Activated B cell treated with CpG ODN at 0.5 μM for 24 hours (primary cell): Measurements from ENCODE around the gene PRKAR1B. TPM values are rescaled to one million over a fixed set of nuclear protein-coding genes. Genes with fewer than 3 reads are reported as not detected.
"Not testable (repeated sequence)": the region's sequence is repeated elsewhere in the genome, so short reads cannot be mapped to it uniquely, and the experiment has no call there.

Experiments used
- ATAC-seq: fragments of 200-7000 bp; cut with Tn5 transposase; one replicate; pipeline ENCODE4 v1.10.0; 2021; ENCODE audit warnings: low read depth, mild to moderate bottlenecking, moderate library complexity
- CTCF ChIA-PET: fragments of 350-600 bp; sonication (Branson Sonifier 250); formaldehyde crosslinking; loops from one replicate; lab custom pipeline; 2021; ENCODE audit warnings: antibody characterized with exemption; lab: Charles Lee
- POLR2A ChIA-PET: fragments of 350-600 bp; sonication (Branson Sonifier 250); formaldehyde crosslinking; loops from one replicate; lab custom pipeline; 2021; ENCODE audit warnings: antibody characterized with exemption; lab: Charles Lee
- DNase-seq: peaks from one replicate; pipeline ENCODE4 v3.0.0; 2022
- H3K27ac Mint-ChIP-seq: one replicate; pipeline ENCODE4 v1.8.0; 2020; ENCODE audit warnings: mixed read lengths
- H3K27me3 Mint-ChIP-seq: one replicate; pipeline ENCODE4 v1.8.0; 2021; ENCODE audit warnings: mixed read lengths
- H3K36me3 Mint-ChIP-seq: one replicate; pipeline ENCODE4 v1.8.0; 2021; ENCODE audit warnings: low read depth, mixed read lengths
- H3K4me1 Mint-ChIP-seq: one replicate; pipeline ENCODE4 v1.8.0; 2021; ENCODE audit warnings: mixed read lengths
- H3K4me3 Mint-ChIP-seq: one replicate; pipeline ENCODE4 v1.8.0; 2020; ENCODE audit warnings: mild to moderate bottlenecking, mixed read lengths
- H3K9me3 Mint-ChIP-seq: one replicate; pipeline ENCODE4 v1.8.0; 2020; ENCODE audit warnings: mixed read lengths
- intact Hi-C: fragments of 100-400 bp; cut with micrococcal nuclease; formaldehyde crosslinking; loops from one replicate; pipeline ENCODE4 v1.15.1; 2024
- total RNA-seq: library from RNA; stranded (reverse); gene quantifications from 2 replicates; pipeline ENCODE4 v1.2.3, GENCODE V29; 2022
- TF ChIP-seq, protein P1 (sequence below): fragments of 200-600 bp; IDR thresholded peaks from one replicate; pipeline ENCODE4 v1.8.0; 2022; ENCODE audit warnings: antibody characterized with exemption, mild to moderate bottlenecking

PRKAR1B gene
- total RNA-seq, 1 donor from 2014 or later = 17.5 TPM

DNA sequence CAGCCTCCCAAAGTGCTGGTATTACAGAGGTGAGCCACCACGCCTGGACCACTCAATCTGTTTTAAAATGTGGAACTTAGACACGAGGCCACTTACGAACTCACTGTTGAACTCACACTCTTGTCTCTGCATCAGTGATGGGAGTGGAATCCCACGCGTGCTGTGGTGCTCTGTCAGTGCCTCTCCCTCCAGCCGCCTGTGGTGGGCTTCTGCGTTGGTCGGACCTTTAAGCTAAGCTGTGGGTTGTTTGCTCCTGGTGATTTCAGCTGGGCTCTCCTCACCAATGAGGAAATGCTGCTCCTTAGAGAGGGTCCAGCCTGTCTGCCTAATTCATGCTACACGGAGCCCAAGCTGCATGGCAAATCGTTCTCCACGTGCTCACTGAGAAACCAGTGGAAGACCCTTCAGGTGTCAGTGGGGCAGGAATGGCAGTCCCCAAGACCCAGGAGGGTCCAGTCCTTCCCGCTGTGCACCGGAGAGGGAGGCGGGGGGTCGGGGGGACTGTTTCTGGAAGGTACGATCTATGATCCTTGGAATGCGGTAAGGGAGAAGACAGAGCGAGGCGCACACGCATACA, 17.9 kb upstream of the PRKAR1B start:
- H3K27me3 Mint-ChIP-seq = no peaks in the 10 kb centered on the region
- no peak for ATAC-seq
- TF ChIP-seq, protein P1, sequence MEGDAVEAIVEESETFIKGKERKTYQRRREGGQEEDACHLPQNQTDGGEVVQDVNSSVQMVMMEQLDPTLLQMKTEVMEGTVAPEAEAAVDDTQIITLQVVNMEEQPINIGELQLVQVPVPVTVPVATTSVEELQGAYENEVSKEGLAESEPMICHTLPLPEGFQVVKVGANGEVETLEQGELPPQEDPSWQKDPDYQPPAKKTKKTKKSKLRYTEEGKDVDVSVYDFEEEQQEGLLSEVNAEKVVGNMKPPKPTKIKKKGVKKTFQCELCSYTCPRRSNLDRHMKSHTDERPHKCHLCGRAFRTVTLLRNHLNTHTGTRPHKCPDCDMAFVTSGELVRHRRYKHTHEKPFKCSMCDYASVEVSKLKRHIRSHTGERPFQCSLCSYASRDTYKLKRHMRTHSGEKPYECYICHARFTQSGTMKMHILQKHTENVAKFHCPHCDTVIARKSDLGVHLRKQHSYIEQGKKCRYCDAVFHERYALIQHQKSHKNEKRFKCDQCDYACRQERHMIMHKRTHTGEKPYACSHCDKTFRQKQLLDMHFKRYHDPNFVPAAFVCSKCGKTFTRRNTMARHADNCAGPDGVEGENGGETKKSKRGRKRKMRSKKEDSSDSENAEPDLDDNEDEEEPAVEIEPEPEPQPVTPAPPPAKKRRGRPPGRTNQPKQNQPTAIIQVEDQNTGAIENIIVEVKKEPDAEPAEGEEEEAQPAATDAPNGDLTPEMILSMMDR = no peak
- no peaks in the 10 kb centered on the region for H3K9me3 Mint-ChIP-seq
- CTCF ChIA-PET = no interaction called here
- no peaks in the 10 kb centered on the region for H3K4me1 Mint-ChIP-seq
- no peak for DNase-seq
- H3K36me3 Mint-ChIP-seq = peaks cover 54% of the 10 kb centered on the region
- H3K4me3 Mint-ChIP-seq = no peak overlapping the region
- no peak overlapping the region for H3K27ac Mint-ChIP-seq
- intact Hi-C loops = no loop called here
- POLR2A ChIA-PET = no interaction called here

GRCh38 chr7:744128-744520, 17.0 kb upstream of the PRKAR1B start:
- CTCF ChIA-PET, ATAC-seq, H3K4me1 Mint-ChIP-seq, H3K27me3 Mint-ChIP-seq, intact Hi-C loops, H3K4me3 Mint-ChIP-seq, H3K27ac Mint-ChIP-seq, DNase-seq, H3K9me3 Mint-ChIP-seq: not testable (repeated sequence)
- peaks cover 56% of the 10 kb centered on the region for H3K36me3 Mint-ChIP-seq
- POLR2A ChIA-PET = interaction anchor here (0.7 kb wide), 1 partner anchor 143 kb away, joined by 6 read pairs; no protein-coding TSS in a partner anchor

DNA sequence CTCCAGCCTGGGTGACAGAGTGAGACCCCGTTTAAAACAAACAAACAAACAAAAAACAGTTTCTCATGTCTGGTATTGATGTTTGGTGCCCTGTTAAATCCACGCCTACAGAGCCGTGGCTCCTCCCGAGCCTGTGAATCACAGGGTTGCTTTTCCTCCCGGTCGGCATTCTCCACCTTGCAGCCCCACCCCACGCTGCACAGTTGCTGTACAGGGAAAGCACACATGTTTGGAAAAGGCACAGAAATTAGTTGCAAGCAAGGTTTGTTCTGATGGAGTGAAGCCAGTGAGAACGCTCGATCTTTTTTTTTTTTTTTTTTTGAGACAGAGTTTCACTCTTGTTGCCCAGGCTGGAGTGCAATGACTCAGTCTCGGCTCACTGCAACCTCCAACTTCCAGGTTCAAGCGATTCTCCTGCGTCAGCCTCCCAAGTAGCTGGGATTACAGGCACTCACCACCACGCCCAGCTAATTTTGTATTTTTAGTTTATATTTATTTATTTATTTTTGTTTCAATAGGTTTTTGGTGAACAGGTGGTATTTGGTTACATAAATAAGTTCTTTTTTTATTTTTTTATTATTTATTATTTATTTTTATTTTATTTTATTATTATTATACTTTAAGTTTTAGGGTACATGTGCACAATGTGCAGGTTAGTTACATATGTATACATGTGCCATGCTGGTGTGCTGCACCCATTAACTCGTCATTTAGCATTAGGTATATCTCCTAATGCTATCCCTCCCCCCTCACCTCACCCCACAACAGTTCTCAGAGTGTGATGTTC, 16.5 kb upstream of the PRKAR1B start:
- DNase-seq, H3K27ac Mint-ChIP-seq, intact Hi-C loops, ATAC-seq, H3K4me3 Mint-ChIP-seq, CTCF ChIA-PET, H3K9me3 Mint-ChIP-seq, H3K27me3 Mint-ChIP-seq, H3K4me1 Mint-ChIP-seq: not testable (repeated sequence)
- POLR2A ChIA-PET = interaction anchor here (0.7 kb wide), 1 partner anchor 142 kb away, joined by 6 read pairs; no protein-coding TSS in a partner anchor
- peaks cover 53% of the 10 kb centered on the region for H3K36me3 Mint-ChIP-seq

GRCh38 chr7:742791-743190, 15.7 kb upstream of the PRKAR1B start:
- ChIA-PET POLR2A (no interaction called here), CTCF (no interaction called here)
- ATAC-seq = no peak
- TF ChIP-seq, protein P1 = no peak
- intact Hi-C loops = no loop called here
- no peak for DNase-seq
- no peak overlapping the region for H3K27ac Mint-ChIP-seq
- H3K4me1 Mint-ChIP-seq = no peaks in the 10 kb centered on the region
- H3K36me3 Mint-ChIP-seq = peaks cover 55% of the 10 kb centered on the region
- no peak overlapping the region for H3K4me3 Mint-ChIP-seq
- H3K9me3 Mint-ChIP-seq = no peaks in the 10 kb centered on the region
- no peaks in the 10 kb centered on the region for H3K27me3 Mint-ChIP-seq

DNA sequence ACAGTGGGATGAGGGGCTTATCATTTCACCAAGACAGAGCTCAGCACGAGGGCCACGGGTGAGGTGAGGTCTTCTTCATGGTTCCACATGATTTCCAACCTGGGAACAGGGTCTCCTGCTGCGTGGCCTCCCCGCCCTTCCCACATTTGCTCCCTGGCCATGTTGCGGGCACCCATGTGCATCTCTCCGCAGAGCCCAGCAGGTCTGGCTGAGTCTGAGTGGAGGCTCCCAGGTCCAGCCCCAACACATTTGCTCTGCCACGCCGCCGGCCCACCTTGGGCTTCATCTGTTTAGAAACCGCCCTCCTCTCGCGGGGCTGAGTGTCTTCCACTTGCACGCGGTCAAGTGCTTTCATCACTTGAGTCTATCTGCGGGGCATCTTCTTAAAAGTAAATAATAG, 14.8 kb upstream of the PRKAR1B start:
- Mint-ChIP-seq H3K9me3 (no peaks in the 10 kb centered on the region), H3K27me3 (no peaks in the 10 kb centered on the region), H3K36me3 (peaks cover 57% of the 10 kb centered on the region), H3K4me1 (no peaks in the 10 kb centered on the region), H3K4me3 (no peak overlapping the region), H3K27ac (no peak overlapping the region)
- DNase-seq (no peak), ATAC-seq (no peak)
- intact Hi-C loops = no loop called here
- TF ChIP-seq, protein P1 = no peak
- ChIA-PET POLR2A (interaction anchor here (1.3 kb wide), 1 partner anchor 13 kb away, joined by 3 read pairs; no protein-coding TSS in a partner anchor), CTCF (no interaction called here)

DNA sequence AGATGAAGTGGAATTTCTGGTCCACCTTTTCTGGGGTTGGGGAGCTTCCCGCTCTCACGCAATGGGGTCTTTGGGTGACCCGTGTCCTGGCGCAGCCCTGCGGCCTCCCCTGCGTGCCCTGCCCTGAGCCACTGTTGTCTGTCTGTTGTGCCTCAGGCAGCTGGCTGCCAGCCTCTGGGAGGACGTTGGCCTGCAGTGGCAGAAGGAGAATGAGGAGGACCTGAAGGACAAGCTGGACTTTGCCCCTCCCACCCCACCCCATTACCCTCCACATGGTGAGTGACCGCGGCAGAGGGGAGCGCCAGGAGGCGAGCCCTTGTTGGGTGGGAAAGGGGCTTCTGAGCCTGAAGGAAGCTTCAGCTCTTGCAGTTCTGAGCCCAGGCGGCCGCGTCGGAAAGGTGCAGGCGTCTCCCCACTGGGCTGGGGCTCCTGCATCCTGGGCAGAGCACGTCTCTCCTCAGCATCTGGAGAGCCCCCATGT, 14.2 kb upstream of the PRKAR1B start:
- Mint-ChIP-seq H3K4me3 (no peak overlapping the region), H3K27ac (no peak overlapping the region), H3K9me3 (no peaks in the 10 kb centered on the region), H3K4me1 (no peaks in the 10 kb centered on the region), H3K36me3 (peaks cover 56% of the 10 kb centered on the region), H3K27me3 (no peaks in the 10 kb centered on the region)
- ChIA-PET CTCF (no interaction called here), POLR2A (interaction anchor here (1.3 kb wide), 1 partner anchor 13 kb away, joined by 3 read pairs; no protein-coding TSS in a partner anchor)
- DNase-seq (no peak), ATAC-seq (no peak)
- intact Hi-C loops = no loop called here
- TF ChIP-seq, protein P1 = no peak
